HL-60 (cell line): Measurements from ENCODE around the gene TMPRSS11A.

Experiments
- DNase-seq, 2 experiments: peaks; one replicate each; pipeline ENCODE4 v3.0.0-alpha.2; 2010 to 2020; ENCODE audit warnings: low read depth in 1 of 2, low spot score in 1 of 2
- H3K27ac ChIP-seq: fragments of 250-450 bp; sonication (Bioruptor Pico); replicated peaks from 2 replicates; pipeline ENCODE4 v1.5.1; 2020; ENCODE audit warnings: mild to moderate bottlenecking, moderate library complexity
- H3K27me3 ChIP-seq: fragments of 250-450 bp; sonication (Bioruptor Pico); 2 replicates; pipeline ENCODE4 v1.5.1; 2021; ENCODE audit warnings: mild to moderate bottlenecking, moderate library complexity; ENCODE audit not compliant: insufficient read depth, poor library complexity, severe bottlenecking
- H3K4me3 ChIP-seq: replicated peaks from 2 replicates; pipeline ENCODE4 v1.5.1; 2011; ENCODE audit warnings: mild to moderate bottlenecking, control low read depth, low read length; ENCODE audit not compliant: insufficient read depth
- CTCF ChIP-seq: IDR thresholded peaks from one replicate; pipeline ENCODE4 v1.5.1; 2011; ENCODE audit warnings: low read length, control low read depth, inconsistent platforms; ENCODE audit not compliant: insufficient read depth
- GABPA ChIP-seq: IDR thresholded peaks from 2 replicates; pipeline ENCODE4 v1.6.1; 2012; ENCODE audit warnings: low read depth
- POLR2AphosphoS5 ChIP-seq: IDR thresholded peaks from 2 replicates; pipeline ENCODE4 v1.6.1; 2012; ENCODE audit warnings: low read depth
- REST ChIP-seq: IDR thresholded peaks from 2 replicates; pipeline ENCODE4 v1.6.1; 2012; ENCODE audit warnings: low read depth; ENCODE audit not compliant: insufficient replicate concordance
- SPI1 ChIP-seq: IDR thresholded peaks from 2 replicates; pipeline ENCODE4 v1.6.1; 2012; ENCODE audit warnings: low read depth, mild to moderate bottlenecking, borderline replicate concordance

The TMPRSS11A gene

GRCh38 chr4:67894659-67895058 is 68.6 kb downstream of the TMPRSS11A start:
- DNase-seq, result peak in 1 of 2 experiments; percentile 33

DNA sequence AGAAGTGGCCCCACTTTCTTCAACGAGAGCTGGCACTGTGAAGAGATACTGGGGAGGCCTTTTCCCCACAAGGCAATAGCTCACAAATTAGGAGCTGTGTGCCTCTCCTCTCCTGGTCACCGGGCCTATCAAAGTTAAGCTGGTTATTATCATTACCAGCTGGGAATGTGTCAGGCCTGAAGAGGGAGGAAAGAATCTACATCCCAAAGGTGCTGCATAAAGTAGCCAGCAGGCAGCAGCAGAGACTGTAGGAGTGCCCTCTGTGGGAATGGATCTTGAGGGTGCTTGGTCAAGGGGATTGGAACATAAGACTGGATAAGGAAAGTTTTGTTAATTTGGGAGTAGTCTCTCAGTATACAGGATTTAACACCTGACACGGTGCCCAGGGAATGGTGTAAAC is 70.4 kb downstream of the TMPRSS11A start:
- no peak overlapping the region for H3K4me3 ChIP-seq
- no peak overlapping the region for H3K27ac ChIP-seq
- no peak for DNase-seq
- TF ChIP-seq POLR2AphosphoS5 (no peak), SPI1 (no peak), CTCF (no peak), REST (no peak)
- H3K27me3 ChIP-seq, result no peaks in the 10 kb centered on the region

More at GRCh38 chr4:67894659-67895058, 68.6 kb downstream of the TMPRSS11A start:
- Histone ChIP-seq H3K4me3 (no peak overlapping the region), H3K27ac (no peak overlapping the region; the same call in 1 of the 2 replicates), H3K27me3 (no peaks in the 10 kb centered on the region)
- TF ChIP-seq SPI1, result peak; percentile 81; the same call in 1 of the 2 replicates
- no peak for TF ChIP-seq POLR2AphosphoS5

GRCh38 chr4:67892253-67892652 is 71.0 kb downstream of the TMPRSS11A start:
- no peak for TF ChIP-seq CTCF
- no peak for TF ChIP-seq GABPA
- TF ChIP-seq POLR2AphosphoS5, result no peak
- TF ChIP-seq SPI1, result no peak
- TF ChIP-seq REST, result no peak
- Histone ChIP-seq H3K4me3 (no peak overlapping the region), H3K27ac (no peak overlapping the region), H3K27me3 (no peaks in the 10 kb centered on the region)
- no peak for DNase-seq

DNA sequence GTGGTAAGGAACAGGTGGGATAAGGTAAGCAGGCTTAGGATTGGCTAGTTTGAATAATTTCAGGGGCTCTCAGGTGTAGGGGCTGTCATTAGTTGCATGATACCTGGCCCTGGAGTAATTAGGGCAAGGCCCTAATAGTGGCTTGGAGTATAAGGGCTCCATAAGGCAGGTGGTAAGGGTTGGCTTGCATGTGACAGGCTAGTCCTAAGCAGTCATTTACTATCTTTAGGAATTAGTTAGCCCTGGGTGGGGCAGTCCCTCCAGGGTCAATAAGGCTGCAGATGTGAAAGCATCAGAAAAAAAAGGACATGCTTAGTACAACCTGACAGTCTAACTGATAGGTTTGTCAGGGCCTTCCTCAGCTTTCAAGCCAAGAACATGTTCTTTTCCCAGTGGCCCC is 71.6 kb downstream of the TMPRSS11A start:
- no peak overlapping the region for H3K4me3 ChIP-seq
- H3K27me3 ChIP-seq, result no peaks in the 10 kb centered on the region
- DNase-seq, result no peak
- H3K27ac ChIP-seq, result no peak overlapping the region
- no peak for TF ChIP-seq CTCF
- TF ChIP-seq SPI1, result no peak
- no peak for TF ChIP-seq GABPA
- TF ChIP-seq POLR2AphosphoS5, result no peak
- no peak for TF ChIP-seq REST
